GM12878 (cell line): ENCODE data around the gene ZSCAN10. TPM values are rescaled to one million over a fixed set of nuclear protein-coding genes. Genes with fewer than 3 reads are reported as not detected.

Experiments used
- ATAC-seq: fragments of 200-7000 bp; cut with Tn5 transposase; 3 replicates; pipeline ENCODE4 v1.9.1; 2020; ENCODE audit warnings: mild to moderate bottlenecking, moderate library complexity
- BruUV-seq: library from RNA; stranded (reverse); fragments of 400-500 nt; replicated peaks from 2 replicates; lab custom pipeline; 2021; lab: Mats Ljungman, UMichigan
- CTCF ChIA-PET: fragments of 300-600 bp; sonication (Branson Sonifier 250); formaldehyde crosslinking; extraction: SDS; loops from one replicate; lab custom pipeline; 2021; ENCODE audit warnings: inconsistent platforms; lab: Yijun Ruan, JAX
- POLR2A ChIA-PET: fragments of 350-600 bp; formaldehyde crosslinking; extraction: SDS; loops from one replicate; lab custom pipeline; 2021; ENCODE audit warnings: inconsistent platforms; lab: Charles Lee
- RAD21 ChIA-PET: fragments of 300-600 bp; sonication (Branson Sonifier 250); formaldehyde crosslinking; loops from one replicate; lab custom pipeline; 2023; ENCODE audit warnings: antibody characterized with exemption; ENCODE audit not compliant: unreplicated experiment; lab: Charles Lee
- SMC1A ChIA-PET: fragments of 300-600 bp; sonication (Branson Sonifier 250); formaldehyde crosslinking; loops from one replicate; lab custom pipeline; 2023; ENCODE audit not compliant: unreplicated experiment, uncharacterized antibody; lab: Charles Lee
- DNase-seq: peaks from one replicate; pipeline ENCODE4 v3.0.0-alpha.2; 2011; ENCODE audit warnings: low read depth, low spot score
- FAIRE-seq: peaks from 3 replicates; lab custom pipeline; 2011; peaks lifted over from hg19 to GRCh38; lab: Jason Lieb, UNC
- H2AFZ ChIP-seq: 2 replicates; pipeline ENCODE4 v1.6.0; 2011; ENCODE audit warnings: low read depth, low read length, control low read depth; ENCODE audit not compliant: control insufficient read depth
- H3K27ac ChIP-seq: 2 replicates; pipeline ENCODE4 v1.5.1; 2011; ENCODE audit warnings: control low read depth; ENCODE audit not compliant: control insufficient read depth, insufficient read depth
- H3K27me3 ChIP-seq, 2 experiments: replicated peaks in 1 of 2; 2 replicates each; pipeline versions ENCODE4 v1.6.0 to v1.6.1; 2011; ENCODE audit warnings: low read length in 1 of 2; ENCODE audit not compliant: control insufficient read depth in 2 of 2, insufficient read depth in 2 of 2
- H3K36me3 ChIP-seq, 2 experiments: 2 replicates each; pipeline ENCODE4 v1.5.1; 2011; ENCODE audit warnings: low read length in 1 of 2; ENCODE audit not compliant: control insufficient read depth in 2 of 2, insufficient read depth in 2 of 2
- H3K4me1 ChIP-seq: 2 replicates; pipeline ENCODE4 v1.6.1; 2011; ENCODE audit warnings: mild to moderate bottlenecking, low read length, moderate library complexity, mixed read lengths; ENCODE audit not compliant: control insufficient read depth, insufficient read depth
- H3K4me2 ChIP-seq: 2 replicates; pipeline ENCODE4 v1.6.0; 2011; ENCODE audit warnings: control low read depth; ENCODE audit not compliant: control insufficient read depth, insufficient read depth
- H3K4me3 ChIP-seq: fragments of 200-600 bp; sonication (generic); 2 replicates; pipeline ENCODE4 v1.5.1; 2016
- H3K79me2 ChIP-seq: 2 replicates; pipeline ENCODE4 v1.6.0; 2011; ENCODE audit warnings: low read length; ENCODE audit not compliant: control insufficient read depth, insufficient read depth
- H3K9ac ChIP-seq: 2 replicates; pipeline ENCODE4 v1.8.0; 2011; ENCODE audit warnings: low read length, control low read depth, mixed read lengths; ENCODE audit not compliant: control insufficient read depth, insufficient read depth
- H3K9me3 ChIP-seq: replicated peaks from 3 replicates; pipeline ENCODE4 v1.5.1; 2011; ENCODE audit warnings: mild to moderate bottlenecking, low read length; ENCODE audit not compliant: control insufficient read depth, insufficient read depth
- H4K20me1 ChIP-seq: 2 replicates; pipeline ENCODE4 v1.6.0; 2011; ENCODE audit not compliant: control insufficient read depth, insufficient read depth
- ASH2L ChIP-seq: fragments of 300-600, 200-600 bp; sonication (generic); IDR thresholded peaks from 2 replicates; pipeline ENCODE4 v1.6.1; 2017; ENCODE audit warnings: low read depth, mild to moderate bottlenecking, borderline replicate concordance
- ATF7 ChIP-seq: fragments of 450-650 bp; IDR thresholded peaks from 2 replicates; pipeline ENCODE4 v1.6.1; 2016; ENCODE audit warnings: low read depth, mild to moderate bottlenecking
- BMI1 ChIP-seq: fragments of 450-650 bp; IDR thresholded peaks from 2 replicates; pipeline ENCODE4 v1.6.1; 2016; ENCODE audit warnings: mild to moderate bottlenecking, moderate library complexity, borderline replicate concordance
- CHD1 ChIP-seq: IDR thresholded peaks from 2 replicates; pipeline ENCODE4 v1.6.1; 2012; ENCODE audit warnings: low read depth, low read length, improper control_type of control experiment
- JUNB ChIP-seq: IDR thresholded peaks from 2 replicates; pipeline ENCODE4 v1.6.1; 2016; ENCODE audit warnings: antibody characterized with exemption, mild to moderate bottlenecking
- MYB ChIP-seq: fragments of 150-350 bp; IDR thresholded peaks from 2 replicates; pipeline ENCODE4 v1.6.1; 2014; ENCODE audit warnings: mild to moderate bottlenecking, low read depth, low read length, borderline replicate concordance
- NFYB ChIP-seq: IDR thresholded peaks from 2 replicates; pipeline ENCODE4 v1.6.1; 2011; ENCODE audit warnings: low read depth, mild to moderate bottlenecking, low read length, improper control_type of control experiment, moderate library complexity; ENCODE audit not compliant: insufficient read depth
- NR2C2 ChIP-seq: IDR thresholded peaks from 2 replicates; pipeline ENCODE4 v1.6.1; 2011; ENCODE audit warnings: borderline replicate concordance, low read depth; ENCODE audit not compliant: control insufficient read depth, insufficient read length
- NRF1 ChIP-seq: conservative IDR thresholded peaks from 2 replicates; pipeline ENCODE4 v1.6.1; 2011; ENCODE audit warnings: mild to moderate bottlenecking, low read depth, low read length, improper control_type of control experiment
- RELA ChIP-seq: fragments of 450-650 bp; IDR thresholded peaks from 2 replicates; pipeline ENCODE4 v1.8.0; 2014; ENCODE audit warnings: borderline replicate concordance; ENCODE audit not compliant: partially characterized antibody
- TCF7 ChIP-seq: IDR thresholded peaks from 2 replicates; pipeline ENCODE4 v1.6.1; 2014; ENCODE audit warnings: antibody characterized with exemption, borderline replicate concordance
- ZNF217 ChIP-seq: fragments of 450-650 bp; IDR thresholded peaks from 2 replicates; pipeline ENCODE4 v1.6.1; 2017; ENCODE audit warnings: antibody characterized with exemption, mild to moderate bottlenecking
- ZNF384 ChIP-seq: IDR thresholded peaks from 2 replicates; pipeline ENCODE4 v1.6.1; 2012; ENCODE audit warnings: low read depth, mild to moderate bottlenecking, low read length, improper control_type of control experiment, borderline replicate concordance
- WGBS: methylation state at CpG from one replicate; pipeline ENCODE4 v1.1.6; 2016; ENCODE audit warnings: low lambda C conversion rate; ENCODE audit not compliant: insufficient replicate concordance, insufficient coverage; ENCODE audit errors: missing lambda C conversion rate; 5-methylcytosine and 5-hydroxymethylcytosine counted together
- in situ Hi-C: fragments of 300-500 bp; cut with MboI; formaldehyde crosslinking; loops from 9 replicates; pipeline ENCODE4 v1.14.3; 2018; ENCODE audit warnings: mixed read lengths
- intact Hi-C: fragments of 100-400 bp; cut with micrococcal nuclease; formaldehyde crosslinking; loops from one replicate; pipeline ENCODE4 v1.14.2; 2022; ENCODE audit not compliant: unreplicated experiment
- polyA plus RNA-seq, 11 experiments: library from polyadenylated mRNA; depleted of rRNA in 4 of 11; unstranded in 6 of 11; stranded (reverse) in 5 of 11; fragments of >200 nt; fragmentation: Nextera tagmentation in 4 of 11; fragmentation: Illumina TruSeq in 1 of 11; extraction: Ambion mirVana in 4 of 11; extraction: Trizol in 1 of 11; gene quantifications; 1 replicate in 1 of 11; 2 replicates in 10 of 11; pipeline versions ENCODE4 v1.2.1 to v1.2.3, GENCODE V29; 2011 to 2016; ENCODE audit warnings: inconsistent platforms in 2 of 11, missing spikeins in 2 of 11, low read depth in 1 of 11
- total RNA-seq, 4 experiments: library from RNA; depleted of rRNA in 3 of 4; stranded (reverse); fragments of >200 nt in 3 of 4; fragmentation: Illumina TruSeq in 1 of 4; extraction: Trizol in 1 of 4; gene quantifications; 2 replicates each; pipeline versions ENCODE4 v1.2.1 to v1.2.3, GENCODE V29; 2013 to 2021
- TF ChIP-seq, protein P1 (sequence below): fragments of 450-650 bp; IDR thresholded peaks from 2 replicates; pipeline ENCODE4 v1.6.1; 2018; ENCODE audit warnings: borderline replicate concordance, mild to moderate bottlenecking; ENCODE audit not compliant: partially characterized antibody
- TF ChIP-seq, protein P2 (sequence below): fragments of 450-650 bp; IDR thresholded peaks from 2 replicates; pipeline ENCODE4 v1.6.1; 2017; ENCODE audit warnings: mild to moderate bottlenecking, moderate library complexity

The ZSCAN10 gene
- total and polyA plus RNA-seq, 10 of the 15 experiments (the other 5 are each of a cell fraction or from before 2014, with no cell fraction given) = 0.06 to 0.33 TPM; not detected in 8

DNA sequence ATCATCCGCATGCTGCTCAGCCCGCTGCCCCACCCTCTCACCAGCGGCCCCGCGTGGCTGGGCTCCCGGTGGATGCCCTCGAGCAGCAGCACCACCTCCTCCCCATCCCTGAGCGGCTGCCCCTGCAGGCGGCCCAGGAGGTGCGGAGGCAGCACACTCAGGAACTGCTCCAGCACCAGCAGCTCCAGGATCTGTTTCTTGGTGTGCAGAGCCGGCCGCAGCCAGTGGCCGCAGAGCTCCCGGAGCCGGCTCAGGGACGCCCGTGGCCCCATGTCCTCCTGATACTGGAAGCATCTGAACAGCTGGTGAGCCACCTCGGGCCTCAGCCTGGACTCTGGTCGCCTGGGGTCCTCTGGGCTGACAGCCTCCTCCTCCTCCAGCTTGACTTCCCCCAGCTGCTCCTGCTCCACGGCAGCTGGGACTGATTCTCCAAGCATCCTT is 6.6 kb downstream of the ZSCAN10 start:
- ChIA-PET POLR2A (no interaction called here), SMC1A (interaction anchor here (2.7 kb wide), 1 partner anchor 36 kb away, joined by 22 read pairs; no protein-coding TSS in a partner anchor), RAD21 (no interaction called here), CTCF (interaction anchor here (1.1 to 21.2 kb wide), 5 partner anchors 15 to 36 kb away, joined by 3 to 396 read pairs (median 11); no protein-coding TSS in a partner anchor)
- Histone ChIP-seq H2AFZ (no peak overlapping the region), H4K20me1 (no peaks in the 10 kb centered on the region), H3K9me3 (no peaks in the 10 kb centered on the region), H3K27me3 (no peaks in the 10 kb centered on the region), H3K4me1 (peaks cover 6% of the 10 kb centered on the region; the same call in 1 of the 2 replicates), H3K4me3 (no peak overlapping the region), H3K9ac (no peak overlapping the region), H3K79me2 (no peaks in the 10 kb centered on the region), H3K4me2 (no peak overlapping the region), H3K27ac (no peak overlapping the region), H3K36me3 (no peaks in the 10 kb centered on the region)
- 68% methylated on average over 20 of the region's 20 CpGs for whole genome bisulfite sequencing
- intact Hi-C loops (no loop called here), in situ Hi-C loops (no loop called here)
- DNase-seq (no peak), ATAC-seq (no peak), FAIRE-seq (no peak)
- TF ChIP-seq TCF7 = no peak
- TF ChIP-seq NFYB = no peak
- no peak for TF ChIP-seq ZNF217
- TF ChIP-seq, protein P1, sequence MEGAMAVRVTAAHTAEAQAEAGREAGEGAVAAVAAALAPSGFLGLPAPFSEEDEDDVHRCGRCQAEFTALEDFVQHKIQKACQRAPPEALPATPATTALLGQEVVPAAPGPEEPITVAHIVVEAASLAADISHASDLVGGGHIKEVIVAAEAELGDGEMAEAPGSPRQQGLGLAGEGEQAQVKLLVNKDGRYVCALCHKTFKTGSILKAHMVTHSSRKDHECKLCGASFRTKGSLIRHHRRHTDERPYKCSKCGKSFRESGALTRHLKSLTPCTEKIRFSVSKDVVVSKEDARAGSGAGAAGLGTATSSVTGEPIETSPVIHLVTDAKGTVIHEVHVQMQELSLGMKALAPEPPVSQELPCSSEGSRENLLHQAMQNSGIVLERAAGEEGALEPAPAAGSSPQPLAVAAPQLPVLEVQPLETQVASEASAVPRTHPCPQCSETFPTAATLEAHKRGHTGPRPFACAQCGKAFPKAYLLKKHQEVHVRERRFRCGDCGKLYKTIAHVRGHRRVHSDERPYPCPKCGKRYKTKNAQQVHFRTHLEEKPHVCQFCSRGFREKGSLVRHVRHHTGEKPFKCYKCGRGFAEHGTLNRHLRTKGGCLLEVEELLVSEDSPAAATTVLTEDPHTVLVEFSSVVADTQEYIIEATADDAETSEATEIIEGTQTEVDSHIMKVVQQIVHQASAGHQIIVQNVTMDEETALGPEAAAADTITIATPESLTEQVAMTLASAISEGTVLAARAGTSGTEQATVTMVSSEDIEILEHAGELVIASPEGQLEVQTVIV = no peak
- TF ChIP-seq NRF1 = no peak
- no peak for TF ChIP-seq JUNB
- no peak for TF ChIP-seq ZNF384
- TF ChIP-seq, protein P2, sequence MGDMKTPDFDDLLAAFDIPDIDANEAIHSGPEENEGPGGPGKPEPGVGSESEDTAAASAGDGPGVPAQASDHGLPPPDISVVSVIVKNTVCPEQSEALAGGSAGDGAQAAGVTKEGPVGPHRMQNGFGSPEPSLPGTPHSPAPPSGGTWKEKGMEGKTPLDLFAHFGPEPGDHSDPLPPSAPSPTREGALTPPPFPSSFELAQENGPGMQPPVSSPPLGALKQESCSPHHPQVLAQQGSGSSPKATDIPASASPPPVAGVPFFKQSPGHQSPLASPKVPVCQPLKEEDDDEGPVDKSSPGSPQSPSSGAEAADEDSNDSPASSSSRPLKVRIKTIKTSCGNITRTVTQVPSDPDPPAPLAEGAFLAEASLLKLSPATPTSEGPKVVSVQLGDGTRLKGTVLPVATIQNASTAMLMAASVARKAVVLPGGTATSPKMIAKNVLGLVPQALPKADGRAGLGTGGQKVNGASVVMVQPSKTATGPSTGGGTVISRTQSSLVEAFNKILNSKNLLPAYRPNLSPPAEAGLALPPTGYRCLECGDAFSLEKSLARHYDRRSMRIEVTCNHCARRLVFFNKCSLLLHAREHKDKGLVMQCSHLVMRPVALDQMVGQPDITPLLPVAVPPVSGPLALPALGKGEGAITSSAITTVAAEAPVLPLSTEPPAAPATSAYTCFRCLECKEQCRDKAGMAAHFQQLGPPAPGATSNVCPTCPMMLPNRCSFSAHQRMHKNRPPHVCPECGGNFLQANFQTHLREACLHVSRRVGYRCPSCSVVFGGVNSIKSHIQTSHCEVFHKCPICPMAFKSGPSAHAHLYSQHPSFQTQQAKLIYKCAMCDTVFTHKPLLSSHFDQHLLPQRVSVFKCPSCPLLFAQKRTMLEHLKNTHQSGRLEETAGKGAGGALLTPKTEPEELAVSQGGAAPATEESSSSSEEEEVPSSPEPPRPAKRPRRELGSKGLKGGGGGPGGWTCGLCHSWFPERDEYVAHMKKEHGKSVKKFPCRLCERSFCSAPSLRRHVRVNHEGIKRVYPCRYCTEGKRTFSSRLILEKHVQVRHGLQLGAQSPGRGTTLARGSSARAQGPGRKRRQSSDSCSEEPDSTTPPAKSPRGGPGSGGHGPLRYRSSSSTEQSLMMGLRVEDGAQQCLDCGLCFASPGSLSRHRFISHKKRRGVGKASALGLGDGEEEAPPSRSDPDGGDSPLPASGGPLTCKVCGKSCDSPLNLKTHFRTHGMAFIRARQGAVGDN = no peak
- no peak for TF ChIP-seq ATF7
- TF ChIP-seq NR2C2 = no peak
- TF ChIP-seq ASH2L = no peak
- TF ChIP-seq RELA = no peak
- TF ChIP-seq BMI1 = no peak
- no peak for TF ChIP-seq MYB
- no peak for TF ChIP-seq CHD1
- BruUV-seq = no TSS peak
